Cardiac muscle cell (in vitro differentiated cells and primary cell): Measurements from ENCODE around the gene SLIT1. TPM values are rescaled to one million over a fixed set of nuclear protein-coding genes. Genes with fewer than 3 reads are reported as not detected.

Experiments
- DNase-seq, 2 donors: peaks; one replicate each; pipeline versions ENCODE4 v3.0.0 to v3.0.0-alpha.2; 2010 to 2017; ENCODE audit warnings: low read depth in 1 of 2, low spot score in 1 of 2
- H3K27ac ChIP-seq: fragments of 200-600 bp; sonication (generic); 2 replicates; pipeline ENCODE4 v1.5.1; 2016
- H3K27me3 ChIP-seq: fragments of 200-600 bp; sonication (generic); 2 replicates; pipeline ENCODE4 v1.6.0; 2016; ENCODE audit warnings: control low read depth
- H3K36me3 ChIP-seq: fragments of 200-600 bp; sonication (generic); 2 replicates; pipeline ENCODE4 v1.5.1; 2016; ENCODE audit warnings: control low read depth
- H3K4me1 ChIP-seq: fragments of 200-600 bp; sonication (generic); 2 replicates; pipeline ENCODE4 v1.8.1; 2017; ENCODE audit warnings: low read depth, mild to moderate bottlenecking, mixed run types
- H3K4me3 ChIP-seq: fragments of 200-600 bp; sonication (generic); 2 replicates; pipeline ENCODE4 v1.5.1; 2016; ENCODE audit warnings: mild to moderate bottlenecking
- H3K9me3 ChIP-seq: fragments of 200-600 bp; sonication (generic); 2 replicates; pipeline ENCODE4 v1.5.1; 2017; ENCODE audit warnings: low read depth, mild to moderate bottlenecking, control low read depth
- CTCF ChIP-seq: IDR thresholded peaks from 2 replicates; pipeline ENCODE4 v1.5.1; 2012; ENCODE audit warnings: low read depth, mild to moderate bottlenecking, low read length
- polyA plus RNA-seq: library from polyadenylated mRNA; unstranded; fragments of >200 nt; fragmentation: Nextera tagmentation; extraction: Ambion mirVana; gene quantifications from 2 replicates; pipeline ENCODE4 v1.2.1, GENCODE V29; 2016
- total RNA-seq: library from RNA; depleted of rRNA; stranded (reverse); fragments of >200 nt; gene quantifications from 2 replicates; pipeline ENCODE4 v1.2.3, GENCODE V29; 2016

SLIT1 gene
- total and polyA plus RNA-seq, 2 experiments from 2014 or later = 3.3 to 11.0 TPM

DNA sequence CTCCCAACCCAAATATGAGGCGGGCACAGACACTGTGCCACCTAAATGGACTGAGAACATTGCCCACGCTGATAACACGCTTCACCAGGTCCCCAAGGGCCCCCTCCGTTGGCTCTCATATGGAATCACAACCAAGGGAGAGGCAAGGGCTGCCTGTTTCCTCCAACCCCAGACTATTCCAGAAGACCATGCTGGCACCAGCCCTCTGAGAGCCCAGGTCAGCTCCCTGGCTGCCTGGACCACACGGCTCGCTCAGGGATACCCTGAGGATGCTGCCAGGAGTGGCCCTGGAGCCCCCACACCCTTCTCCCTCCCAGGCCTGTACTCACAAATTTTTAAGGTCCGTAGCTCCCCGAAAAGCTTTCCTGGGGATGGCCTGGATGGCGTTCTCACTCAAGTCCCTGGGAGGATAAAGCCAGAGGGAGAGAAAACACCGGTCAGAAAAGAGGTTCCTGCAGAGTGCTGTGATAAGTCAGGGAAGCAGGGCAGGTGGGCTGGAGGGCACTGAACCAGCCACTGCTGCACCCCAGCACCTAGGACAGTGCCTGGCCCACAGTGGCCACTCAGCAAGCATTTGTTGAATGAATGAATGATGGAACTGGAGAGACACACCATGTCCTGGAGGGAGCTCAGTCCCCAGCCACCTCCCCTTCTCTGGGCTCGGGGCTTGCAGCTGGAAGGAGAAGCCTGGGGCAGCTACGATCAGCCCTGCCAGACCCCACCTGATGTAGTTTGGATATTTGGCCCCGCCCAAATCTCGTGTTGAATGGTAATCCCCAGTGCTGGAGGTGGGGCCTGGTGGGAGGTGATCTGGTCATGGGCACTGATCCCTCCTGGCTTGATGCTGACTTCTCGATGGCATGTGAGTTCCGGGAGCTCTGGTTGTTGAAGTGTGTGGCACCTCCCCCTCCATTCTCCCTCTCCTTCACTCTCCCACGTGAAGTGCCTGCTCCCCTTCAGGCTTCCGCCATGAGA is 119.8 kb downstream of the SLIT1 start:
- TF ChIP-seq CTCF = no peak
- DNase-seq = no peak

DNA sequence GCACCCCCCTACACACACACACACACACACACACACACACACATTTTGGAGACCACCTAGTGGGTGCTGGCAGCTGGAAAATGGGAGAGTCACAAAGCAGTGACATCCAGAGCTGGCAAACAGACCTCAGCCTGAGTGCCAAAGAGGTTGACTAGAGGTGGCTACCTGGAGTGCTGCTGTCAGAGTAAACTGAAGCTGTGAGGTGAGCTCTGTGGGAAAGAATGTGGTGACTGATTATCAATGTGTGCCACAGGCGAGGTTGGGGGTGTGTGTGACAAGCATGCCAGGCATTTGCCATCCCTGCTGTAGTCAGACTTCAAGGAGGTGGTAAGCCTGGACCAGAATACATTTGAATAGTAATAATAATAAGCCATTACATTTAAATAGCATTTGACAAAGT is 120.6 kb downstream of the SLIT1 start:
- H3K27me3 ChIP-seq = no peaks in the 10 kb centered on the region
- no peaks in the 10 kb centered on the region for H3K9me3 ChIP-seq
- no peak for TF ChIP-seq CTCF
- no peak overlapping the region for H3K27ac ChIP-seq
- H3K4me3 ChIP-seq = no peak overlapping the region
- no peak for DNase-seq
- no peaks in the 10 kb centered on the region for H3K36me3 ChIP-seq
- H3K4me1 ChIP-seq = no peaks in the 10 kb centered on the region

More for the DNA sequence above, 119.8 kb downstream of the SLIT1 start:
- Histone ChIP-seq H3K27ac (no peak overlapping the region), H3K4me1 (no peaks in the 10 kb centered on the region), H3K36me3 (no peaks in the 10 kb centered on the region), H3K27me3 (no peaks in the 10 kb centered on the region), H3K4me3 (no peak overlapping the region), H3K9me3 (no peaks in the 10 kb centered on the region)

DNA sequence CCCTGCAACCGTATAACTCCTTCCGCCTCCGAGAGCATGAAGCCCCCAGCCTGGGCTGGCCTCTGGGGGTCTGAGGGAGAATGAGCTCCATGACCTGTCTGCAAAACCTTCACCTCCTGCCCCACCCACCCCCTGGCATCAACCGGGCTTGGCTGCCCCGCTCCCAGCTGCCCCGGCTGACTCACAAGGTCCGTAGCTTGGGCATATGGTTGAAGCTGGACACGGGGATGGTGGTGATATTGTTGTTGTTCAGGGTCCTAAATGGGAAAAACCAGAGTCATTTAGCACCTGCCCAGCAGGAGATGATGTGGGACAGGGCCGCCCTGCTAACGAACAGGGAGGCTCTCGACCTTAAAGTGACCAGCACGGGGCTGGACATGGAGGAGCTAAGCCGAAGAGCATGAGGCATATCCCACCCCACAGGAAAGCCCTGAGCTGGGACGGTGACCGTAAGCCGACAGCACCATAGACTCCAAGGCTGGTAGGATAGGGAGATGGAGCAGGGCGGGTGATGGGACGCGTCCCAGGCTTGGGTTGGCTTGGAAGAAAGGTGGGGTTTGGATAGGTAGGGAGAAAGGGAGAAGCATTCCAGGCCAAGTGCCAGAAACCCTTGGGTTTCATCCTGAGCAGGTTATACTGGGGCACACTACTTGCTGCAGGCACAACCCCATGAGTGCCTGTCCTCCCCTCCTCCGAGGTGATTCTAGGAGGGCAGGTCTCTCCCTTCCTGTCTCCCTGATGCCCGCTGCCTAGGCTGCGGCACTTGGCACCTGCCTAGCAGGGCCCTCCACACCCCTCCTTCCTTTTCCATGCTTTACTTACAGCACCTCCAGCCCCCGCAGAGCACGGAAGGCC is 121.5 kb downstream of the SLIT1 start:
- H3K4me1 ChIP-seq = no peaks in the 10 kb centered on the region
- no peak overlapping the region for H3K27ac ChIP-seq
- no peak for TF ChIP-seq CTCF
- no peaks in the 10 kb centered on the region for H3K36me3 ChIP-seq
- no peak for DNase-seq
- no peaks in the 10 kb centered on the region for H3K9me3 ChIP-seq
- no peak overlapping the region for H3K4me3 ChIP-seq
- no peaks in the 10 kb centered on the region for H3K27me3 ChIP-seq

- no peak overlapping the region for H3K4me3 ChIP-seq
- no peak overlapping the region for H3K27ac ChIP-seq
- H3K9me3 ChIP-seq = no peaks in the 10 kb centered on the region
- no peak for DNase-seq
- no peaks in the 10 kb centered on the region for H3K27me3 ChIP-seq
- no peak for TF ChIP-seq CTCF
- H3K4me1 ChIP-seq = no peaks in the 10 kb centered on the region
- H3K36me3 ChIP-seq = no peaks in the 10 kb centered on the region
Measured at GRCh38 chr10:97063271-97063982, 122.3 kb downstream of the SLIT1 start.

DNA sequence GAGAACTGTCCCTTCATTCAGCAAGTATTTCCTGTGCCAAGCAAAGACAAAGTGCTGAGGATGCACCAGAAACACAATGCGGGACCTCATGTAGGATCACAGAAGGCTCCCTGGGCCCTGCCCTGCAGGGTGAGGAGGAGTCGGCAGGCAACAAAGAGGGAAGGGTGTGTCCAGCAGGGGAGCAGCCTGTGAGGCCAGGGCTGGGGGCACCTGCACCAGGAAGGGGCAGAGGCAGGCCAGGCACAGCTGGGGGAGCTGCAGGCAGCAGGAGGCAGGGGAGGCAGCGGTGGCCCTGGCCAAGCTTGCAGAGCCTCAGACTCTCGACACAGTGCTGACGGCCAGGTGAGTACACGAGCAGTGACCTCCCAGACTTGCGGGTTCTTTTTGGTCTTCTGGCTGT is 123.3 kb downstream of the SLIT1 start:
- TF ChIP-seq CTCF = no peak
- Histone ChIP-seq H3K27me3 (no peaks in the 10 kb centered on the region), H3K4me1 (no peaks in the 10 kb centered on the region), H3K36me3 (no peaks in the 10 kb centered on the region), H3K27ac (no peak overlapping the region), H3K9me3 (no peaks in the 10 kb centered on the region), H3K4me3 (no peak overlapping the region)
- DNase-seq = no peak
